Measurements from ENCODE around the gene ALKBH6.

GRCh38 chr19:36058481-36059179, 44.6 kb upstream of the ALKBH6 start:
- no peak for TF ChIP-seq EP300 (IDR thresholded peaks at IDR 0.05)
- no peak for TF ChIP-seq CTCF (IDR thresholded peaks at IDR 0.05)
- TF ChIP-seq POLR2A (IDR thresholded peaks at IDR 0.05): no peak

Measured in tibial nerve (tissue), 4 donors.